NK-92 (cell line): ENCODE measurements around the gene DOK7.

Experiments used
- DNase-seq: peaks from one replicate; lab custom pipeline; 2025; ENCODE audit not compliant: unreplicated experiment; lab: John Stamatoyannopoulos, UW

The DOK7 gene

GRCh38 chr4:3461515-3462291, 1.4 kb upstream of the DOK7 start:
- DNase-seq = no peak

- DNase-seq = no peak
Observed at GRCh38 chr4:3462321-3462789, 751 bp upstream of the DOK7 start.

- no peak for DNase-seq
Observed at GRCh38 chr4:3463556-3464348, 646 bp downstream of the DOK7 start.

GRCh38 chr4:3464349-3464905, 1.3 kb downstream of the DOK7 start:
- no peak for DNase-seq

GRCh38 chr4:3464911-3465697, 2.0 kb downstream of the DOK7 start:
- DNase-seq = no peak

GRCh38 chr4:3465698-3466671, 2.9 kb downstream of the DOK7 start:
- no peak for DNase-seq

GRCh38 chr4:3466691-3467600, 3.8 kb downstream of the DOK7 start:
- DNase-seq = no peak

GRCh38 chr4:3467601-3468031, 4.5 kb downstream of the DOK7 start:
- no peak for DNase-seq

- DNase-seq = no peak
Observed at GRCh38 chr4:3468154-3468553, 5.0 kb downstream of the DOK7 start.

GRCh38 chr4:3468804-3469203, 5.7 kb downstream of the DOK7 start:
- no peak for DNase-seq

GRCh38 chr4:3469386-3470243, 6.5 kb downstream of the DOK7 start:
- DNase-seq = no peak

GRCh38 chr4:3470244-3471097, 7.4 kb downstream of the DOK7 start:
- DNase-seq = no peak

GRCh38 chr4:3471098-3471760, 8.1 kb downstream of the DOK7 start:
- no peak for DNase-seq

- no peak for DNase-seq
Observed at GRCh38 chr4:3471886-3472285, 8.8 kb downstream of the DOK7 start.

- DNase-seq = no peak
Observed at GRCh38 chr4:3472411-3473141, 9.5 kb downstream of the DOK7 start.
